K562 (cell line): Measurements from ENCODE around the gene PIK3R2. TPM values are rescaled to one million over a fixed set of nuclear protein-coding genes. Genes with fewer than 3 reads are reported as not detected.

Experiments
- ATF7 ChIP-seq: fragments of 450-650 bp; IDR thresholded peaks from 2 replicates; pipeline ENCODE4 v1.7.1; 2014; ENCODE audit warnings: mild to moderate bottlenecking, moderate library complexity
- BCOR ChIP-seq: fragments of 450-650 bp; IDR thresholded peaks from 2 replicates; pipeline ENCODE4 v1.6.1; 2016
- CBX3 ChIP-seq, 2 experiments: IDR thresholded peaks; 1 replicate in 1 of 2; 2 replicates in 1 of 2; pipeline ENCODE4 v1.6.1; 2012; ENCODE audit warnings: inconsistent platforms in 2 of 2, low read length in 2 of 2, borderline replicate concordance in 1 of 2, control low read depth in 1 of 2
- CREM ChIP-seq: IDR thresholded peaks from 2 replicates; pipeline ENCODE4 v1.6.1; 2014; ENCODE audit warnings: antibody characterized with exemption, low read depth
- EZH2 ChIP-seq: IDR thresholded peaks from 2 replicates; pipeline ENCODE4 v1.6.1; 2012; ENCODE audit warnings: low read depth, mild to moderate bottlenecking, inconsistent platforms, low read length, borderline replicate concordance
- HNRNPK ChIP-seq: fragments of 200-400 bp; formaldehyde crosslinking; IDR thresholded peaks from one replicate; pipeline ENCODE4 v1.6.1; 2018; ENCODE audit warnings: mild to moderate bottlenecking, low read depth, low read length; ENCODE audit not compliant: poor library complexity, severe bottlenecking
- KAT7 ChIP-seq: sonication (generic); formaldehyde crosslinking; IDR thresholded peaks from 2 replicates; pipeline ENCODE4 v1.8.0; 2022; ENCODE audit warnings: missing genetic modification reagents, mild to moderate bottlenecking, borderline replicate concordance
- KDM4B ChIP-seq, 2 experiments: fragments of 450-650 bp in 1 of 2; sonication (generic) in 1 of 2; IDR thresholded peaks; 2 replicates each; pipeline ENCODE4 v1.6.1; 2016 to 2017; ENCODE audit warnings: borderline replicate concordance in 2 of 2, antibody characterized with exemption in 1 of 2, low read depth in 1 of 2, mild to moderate bottlenecking in 1 of 2
- KDM5B ChIP-seq: fragments of 200-600 bp; sonication (generic); IDR thresholded peaks from 2 replicates; pipeline ENCODE4 v1.6.1; 2012; ENCODE audit warnings: low read depth, mild to moderate bottlenecking, moderate library complexity, low read length, control low read depth, inconsistent platforms; ENCODE audit not compliant: insufficient replicate concordance
- MAFK ChIP-seq: IDR thresholded peaks from 2 replicates; pipeline ENCODE4 v1.6.1; 2011; ENCODE audit warnings: low read length, improper control_type of control experiment
- NRF1 ChIP-seq, 2 experiments: fragments of 450-650 bp; IDR thresholded peaks in 1 of 2; conservative IDR thresholded peaks in 1 of 2; 2 replicates each; pipeline ENCODE4 v1.6.1; 2014; ENCODE audit warnings: mild to moderate bottlenecking in 2 of 2
- PHF21A ChIP-seq: fragments of 450-650 bp; IDR thresholded peaks from 2 replicates; pipeline ENCODE4 v1.6.1; 2017; ENCODE audit warnings: low read depth, borderline replicate concordance
- RBFOX2 ChIP-seq: fragments of 200-400 bp; formaldehyde crosslinking; IDR thresholded peaks from 2 replicates; pipeline ENCODE4 v1.6.1; 2017; ENCODE audit warnings: low read depth, mild to moderate bottlenecking, low read length, moderate library complexity
- RBM34 ChIP-seq: fragments of 200-400 bp; formaldehyde crosslinking; IDR thresholded peaks from 2 replicates; pipeline ENCODE4 v1.6.1; 2018; ENCODE audit warnings: low read length, borderline replicate concordance; ENCODE audit not compliant: insufficient read depth
- RNF219 ChIP-seq: fragments of 250-450 bp; sonication (Bioruptor Pico); IDR thresholded peaks from 2 replicates; pipeline ENCODE4 v1.5.0; 2022; ENCODE audit warnings: mild to moderate bottlenecking
- SMAD1 ChIP-seq: fragments of 150-350 bp; IDR thresholded peaks from 2 replicates; pipeline ENCODE4 v1.6.1; 2014; ENCODE audit warnings: low read length, low read depth; ENCODE audit not compliant: partially characterized antibody
- SMC3 ChIP-seq: conservative IDR thresholded peaks from 2 replicates; pipeline ENCODE4 v1.6.1; 2011; ENCODE audit warnings: low read depth, low read length, improper control_type of control experiment; ENCODE audit not compliant: insufficient read depth
- SRSF1 ChIP-seq: fragments of 200-400 bp; formaldehyde crosslinking; IDR thresholded peaks from 2 replicates; pipeline ENCODE4 v1.6.1; 2017; ENCODE audit warnings: mild to moderate bottlenecking, low read depth, low read length, moderate library complexity
- TBP ChIP-seq: optimal IDR thresholded peaks from 2 replicates; pipeline ENCODE3; 2011; ENCODE audit warnings: low read depth, low read length, improper control_type of control experiment
- ZFP36 ChIP-seq: fragments of 150-350 bp; IDR thresholded peaks from 2 replicates; pipeline ENCODE4 v1.6.1; 2018; ENCODE audit warnings: low read length, low read depth; ENCODE audit not compliant: partially characterized antibody
- ZNF197 ChIP-seq: fragments of 200-800 bp; sonication (Bioruptor generic); IDR thresholded peaks from 2 replicates; pipeline ENCODE4 v1.6.1; 2016; ENCODE audit warnings: low read depth, missing genetic modification characterization, missing compliant biosample characterization
- ZNF668 ChIP-seq: fragments of 250-450 bp; sonication (Bioruptor Pico); IDR thresholded peaks from 2 replicates; pipeline ENCODE4 v1.8.0; 2022; ENCODE audit warnings: mild to moderate bottlenecking, inconsistent platforms
- polyA plus RNA-seq, 8 experiments: library from polyadenylated mRNA; depleted of rRNA in 4 of 8; stranded (reverse) in 5 of 8; unstranded in 3 of 8; fragments of >200 nt; fragmentation: Nextera tagmentation in 2 of 8; fragmentation: Illumina TruSeq in 1 of 8; extraction: Ambion mirVana in 2 of 8; extraction: Trizol in 1 of 8; gene quantifications; 2 replicates each; pipeline versions ENCODE4 v1.2.1 to v1.2.3, GENCODE V29; 2011 to 2014; ENCODE audit warnings: inconsistent platforms in 1 of 8, missing spikeins in 1 of 8
- total RNA-seq, 7 experiments: library from RNA; depleted of rRNA in 6 of 7; stranded (reverse); fragments of >200 nt in 6 of 7; fragmentation: Illumina TruSeq in 2 of 7; extraction: Trizol in 2 of 7; gene quantifications; 2 replicates each; pipeline versions ENCODE4 v1.2.1 to v1.2.3, GENCODE V29; 2011 to 2021; ENCODE audit warnings: low replicate concordance in 1 of 7
- TF ChIP-seq, protein P1 (sequence below): fragments of 450-650 bp; IDR thresholded peaks from 2 replicates; pipeline ENCODE4 v1.6.1; 2016; ENCODE audit warnings: borderline replicate concordance
- TF ChIP-seq, protein P2 (sequence below): sonication (generic); formaldehyde crosslinking; IDR thresholded peaks from 2 replicates; pipeline ENCODE4 v1.8.0; 2022; ENCODE audit warnings: missing genetic modification reagents, mild to moderate bottlenecking, moderate library complexity, borderline replicate concordance

PIK3R2 gene
- total and polyA plus RNA-seq, 9 of the 15 experiments (the other 6 are each of a cell fraction or from before 2014, with no cell fraction given): 0.39 to 37.9 (median 5.3) TPM

DNA sequence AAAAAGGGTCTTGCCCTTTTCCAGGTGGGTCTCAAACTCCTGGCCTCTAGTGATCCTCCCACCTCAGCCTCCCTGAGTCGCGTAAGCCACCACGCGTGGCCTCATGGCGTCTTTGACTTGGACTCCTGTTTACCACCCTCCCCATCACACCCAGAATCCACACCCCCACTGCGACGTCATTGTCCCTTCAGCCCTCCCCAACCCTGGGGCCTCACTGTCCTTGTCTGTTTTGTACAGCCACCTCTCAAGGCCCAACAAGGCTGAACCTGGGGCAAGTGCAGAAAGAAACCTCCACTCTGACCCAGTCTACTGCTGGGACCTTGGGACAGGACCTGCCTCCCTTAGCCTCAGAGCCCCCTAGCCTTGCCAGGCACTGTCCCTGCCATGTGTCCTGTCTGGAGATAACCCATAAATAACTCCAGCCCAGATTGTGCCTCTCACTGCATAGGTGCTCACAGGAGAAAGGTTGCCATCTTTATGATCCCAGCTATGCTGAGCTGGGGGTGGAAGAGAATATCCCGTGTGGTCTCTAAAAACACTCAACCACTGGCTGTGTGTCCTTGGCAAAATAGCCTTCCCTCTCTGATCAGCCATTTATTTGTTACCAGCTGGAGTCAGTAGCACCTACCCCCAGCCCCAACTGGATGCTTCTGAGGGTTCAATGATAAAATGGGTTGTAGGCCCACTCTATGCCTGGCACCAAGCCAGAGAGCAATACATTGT, 18.8 kb downstream of the PIK3R2 start (continued):
- TF ChIP-seq RNF219 (CRISPR knock-in tag) (no peak), NRF1 (conservative IDR thresholded peaks at IDR 0.05 in 1 of 2, IDR thresholded peaks at IDR 0.05 in 1 of 2) (no peak), RBM34 (no peak), BCOR (peak; percentile 95), ZNF197 (CRISPR knock-in tag) (no peak), SMC3 (no peak), EZH2 (no peak), ZNF668 (CRISPR knock-in tag) (no peak), TBP (no peak), HNRNPK (no peak), CREM (peak; percentile 73; the same call in 1 of the 2 replicates), KDM5B (no peak), SRSF1 (no peak), PHF21A (no peak), CBX3 (IDR thresholded peaks at IDR 0.05; ENCODE audit: borderline replicate concordance in 1 of 2, low read length in 2 of 2) (0 out of 3 replicates have a peak, but pooled peaks of 1 of the 2 experiments have one; percentile 4), KDM4B (IDR thresholded peaks at IDR 0.05; ENCODE audit: borderline replicate concordance in 2 of 2, low read depth in 1 of 2) (no peak), ZFP36 (peak; percentile 86), KAT7 (CRISPR knock-in tag) (no peak), MAFK (no peak), SMAD1 (no peak), ATF7 (peak; percentile 73; the same call in 1 of the 2 replicates), RBFOX2 (no peak)
- TF ChIP-seq, protein P1, sequence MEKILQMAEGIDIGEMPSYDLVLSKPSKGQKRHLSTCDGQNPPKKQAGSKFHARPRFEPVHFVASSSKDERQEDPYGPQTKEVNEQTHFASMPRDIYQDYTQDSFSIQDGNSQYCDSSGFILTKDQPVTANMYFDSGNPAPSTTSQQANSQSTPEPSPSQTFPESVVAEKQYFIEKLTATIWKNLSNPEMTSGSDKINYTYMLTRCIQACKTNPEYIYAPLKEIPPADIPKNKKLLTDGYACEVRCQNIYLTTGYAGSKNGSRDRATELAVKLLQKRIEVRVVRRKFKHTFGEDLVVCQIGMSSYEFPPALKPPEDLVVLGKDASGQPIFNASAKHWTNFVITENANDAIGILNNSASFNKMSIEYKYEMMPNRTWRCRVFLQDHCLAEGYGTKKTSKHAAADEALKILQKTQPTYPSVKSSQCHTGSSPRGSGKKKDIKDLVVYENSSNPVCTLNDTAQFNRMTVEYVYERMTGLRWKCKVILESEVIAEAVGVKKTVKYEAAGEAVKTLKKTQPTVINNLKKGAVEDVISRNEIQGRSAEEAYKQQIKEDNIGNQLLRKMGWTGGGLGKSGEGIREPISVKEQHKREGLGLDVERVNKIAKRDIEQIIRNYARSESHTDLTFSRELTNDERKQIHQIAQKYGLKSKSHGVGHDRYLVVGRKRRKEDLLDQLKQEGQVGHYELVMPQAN: no peak
- TF ChIP-seq, protein P2, sequence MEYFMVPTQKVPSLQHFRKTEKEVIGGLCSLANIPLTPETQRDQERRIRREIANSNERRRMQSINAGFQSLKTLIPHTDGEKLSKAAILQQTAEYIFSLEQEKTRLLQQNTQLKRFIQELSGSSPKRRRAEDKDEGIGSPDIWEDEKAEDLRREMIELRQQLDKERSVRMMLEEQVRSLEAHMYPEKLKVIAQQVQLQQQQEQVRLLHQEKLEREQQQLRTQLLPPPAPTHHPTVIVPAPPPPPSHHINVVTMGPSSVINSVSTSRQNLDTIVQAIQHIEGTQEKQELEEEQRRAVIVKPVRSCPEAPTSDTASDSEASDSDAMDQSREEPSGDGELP (CRISPR knock-in tag): no peak
